GM06990 (cell line): ENCODE measurements around the gene RASL10A.
A peak's percentile ranks its signal among the peaks of the same experiment; 100 is the strongest.

Source experiments
- DNase-seq: peaks from one replicate; pipeline ENCODE4 v3.0.0-alpha.2; 2011; ENCODE audit not compliant: insufficient read length; ENCODE audit errors: extremely low read depth
- H3K27me3 ChIP-seq: replicated peaks from 2 replicates; pipeline ENCODE4 v1.6.0; 2011; ENCODE audit warnings: low read length; ENCODE audit not compliant: control insufficient read depth, insufficient read depth
- H3K36me3 ChIP-seq: 2 replicates; pipeline ENCODE4 v1.5.1; 2011; ENCODE audit warnings: low read length; ENCODE audit not compliant: control insufficient read depth, insufficient read depth
- H3K4me3 ChIP-seq: replicated peaks from 2 replicates; pipeline ENCODE4 v1.5.1; 2011; ENCODE audit warnings: low read depth, mild to moderate bottlenecking, control low read depth, low read length
- TF ChIP-seq, protein P1 (sequence below): IDR thresholded peaks from 2 replicates; pipeline ENCODE4 v1.5.1; 2011; ENCODE audit warnings: low read length, control low read depth, mild to moderate bottlenecking, inconsistent platforms; ENCODE audit not compliant: insufficient read depth, poor library complexity, severe bottlenecking

Gene RASL10A

DNA sequence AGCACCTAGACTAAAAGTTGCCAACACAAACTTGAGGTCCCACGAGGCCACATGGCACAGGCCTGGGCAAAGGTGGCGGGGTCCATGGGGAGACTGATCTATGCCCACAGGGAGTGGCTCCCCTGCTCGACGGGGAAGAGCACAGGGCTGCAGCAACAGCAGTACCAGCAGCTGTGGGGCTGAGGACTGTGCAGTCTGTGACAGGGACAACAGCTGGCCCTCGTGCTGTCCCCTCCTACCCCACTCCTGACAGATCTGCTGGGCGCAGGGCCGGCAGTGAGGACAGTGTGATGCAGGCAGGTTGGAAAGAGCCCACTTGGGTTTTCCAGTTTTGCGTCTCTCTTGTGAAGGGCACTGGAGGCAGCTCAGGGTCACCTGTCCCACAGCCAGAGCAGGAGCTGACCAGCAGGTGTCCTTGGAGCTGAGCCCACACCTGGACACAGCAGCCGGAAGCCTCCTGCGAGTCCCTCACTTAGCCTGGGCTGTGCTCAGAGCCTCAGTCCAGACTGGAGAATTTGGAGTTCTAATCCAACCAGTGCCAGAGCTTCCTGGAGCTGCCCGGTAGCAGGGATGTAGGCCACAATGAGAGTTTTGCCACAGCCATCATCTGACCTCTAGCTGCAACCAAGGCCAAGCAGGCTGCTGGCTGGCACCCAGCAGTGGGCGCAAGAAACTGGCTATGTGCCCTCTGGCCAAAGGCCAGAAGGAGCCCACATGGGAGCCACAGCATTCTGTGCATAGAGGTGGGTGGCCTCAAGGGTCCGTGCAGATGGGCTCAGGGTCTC is 12.6 kb downstream of the RASL10A start:
- H3K27me3 ChIP-seq: no peaks in the 10 kb centered on the region; the same call in 1 of the 2 replicates
- TF ChIP-seq, protein P1, sequence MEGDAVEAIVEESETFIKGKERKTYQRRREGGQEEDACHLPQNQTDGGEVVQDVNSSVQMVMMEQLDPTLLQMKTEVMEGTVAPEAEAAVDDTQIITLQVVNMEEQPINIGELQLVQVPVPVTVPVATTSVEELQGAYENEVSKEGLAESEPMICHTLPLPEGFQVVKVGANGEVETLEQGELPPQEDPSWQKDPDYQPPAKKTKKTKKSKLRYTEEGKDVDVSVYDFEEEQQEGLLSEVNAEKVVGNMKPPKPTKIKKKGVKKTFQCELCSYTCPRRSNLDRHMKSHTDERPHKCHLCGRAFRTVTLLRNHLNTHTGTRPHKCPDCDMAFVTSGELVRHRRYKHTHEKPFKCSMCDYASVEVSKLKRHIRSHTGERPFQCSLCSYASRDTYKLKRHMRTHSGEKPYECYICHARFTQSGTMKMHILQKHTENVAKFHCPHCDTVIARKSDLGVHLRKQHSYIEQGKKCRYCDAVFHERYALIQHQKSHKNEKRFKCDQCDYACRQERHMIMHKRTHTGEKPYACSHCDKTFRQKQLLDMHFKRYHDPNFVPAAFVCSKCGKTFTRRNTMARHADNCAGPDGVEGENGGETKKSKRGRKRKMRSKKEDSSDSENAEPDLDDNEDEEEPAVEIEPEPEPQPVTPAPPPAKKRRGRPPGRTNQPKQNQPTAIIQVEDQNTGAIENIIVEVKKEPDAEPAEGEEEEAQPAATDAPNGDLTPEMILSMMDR: peak; percentile 1
- no peak overlapping the region for H3K4me3 ChIP-seq
- no peak for DNase-seq
- peaks cover 17% of the 10 kb centered on the region for H3K36me3 ChIP-seq

DNA sequence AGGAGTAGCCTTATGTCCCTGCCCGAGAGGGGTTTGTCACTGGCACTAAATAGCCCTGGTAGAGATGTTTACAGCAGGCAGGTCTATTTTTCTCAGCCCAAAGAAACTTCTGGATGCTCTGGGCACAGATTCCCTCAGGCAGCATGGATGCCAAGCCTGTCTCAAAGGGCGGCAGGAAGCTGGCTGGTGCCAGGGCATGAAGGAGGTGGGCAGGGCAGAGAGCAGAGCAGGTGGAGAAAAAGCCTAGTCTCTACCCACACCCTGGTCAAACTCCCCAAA is 13.2 kb downstream of the RASL10A start:
- DNase-seq: no peak
- H3K4me3 ChIP-seq: no peak overlapping the region
- H3K27me3 ChIP-seq: no peaks in the 10 kb centered on the region; the same call in 1 of the 2 replicates
- TF ChIP-seq, protein P1: no peak
- peaks cover 21% of the 10 kb centered on the region for H3K36me3 ChIP-seq

DNA sequence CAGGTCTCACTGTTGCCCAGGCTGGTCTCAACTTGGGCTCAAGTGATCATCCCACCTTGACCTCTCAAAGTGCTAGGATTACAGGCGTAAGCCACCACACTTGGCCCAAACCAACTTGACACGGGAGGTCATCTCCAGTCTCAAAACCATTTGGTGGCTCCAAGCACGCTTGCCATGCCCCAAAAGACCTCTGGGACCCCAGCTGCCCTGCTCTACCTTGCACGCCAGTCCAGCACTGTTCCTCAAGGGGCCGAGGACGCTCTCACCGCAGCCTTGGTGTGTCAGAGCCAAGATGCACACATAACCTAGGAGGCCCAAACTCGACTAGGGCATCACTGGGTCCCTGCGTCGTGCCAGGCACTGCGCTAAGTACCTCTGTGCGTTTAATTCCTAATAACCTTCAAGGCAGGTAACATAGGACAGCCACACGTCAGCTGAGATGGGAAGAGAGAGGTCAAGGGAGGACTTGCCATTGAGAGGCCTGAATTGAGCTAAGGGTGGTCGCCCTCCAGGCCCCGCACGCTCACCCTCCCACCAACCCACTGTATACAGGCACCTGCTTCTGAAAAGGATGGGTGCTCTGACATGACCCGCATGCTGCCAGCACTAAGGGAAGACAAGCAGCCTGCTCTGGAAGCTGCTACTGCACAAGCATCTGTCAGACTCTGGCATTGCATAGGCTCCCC is 13.6 kb downstream of the RASL10A start:
- H3K4me3 ChIP-seq: no peak overlapping the region
- no peaks in the 10 kb centered on the region; the same call in 1 of the 2 replicates for H3K27me3 ChIP-seq
- no peak for DNase-seq
- peaks cover 26% of the 10 kb centered on the region for H3K36me3 ChIP-seq
- TF ChIP-seq, protein P1: no peak

DNA sequence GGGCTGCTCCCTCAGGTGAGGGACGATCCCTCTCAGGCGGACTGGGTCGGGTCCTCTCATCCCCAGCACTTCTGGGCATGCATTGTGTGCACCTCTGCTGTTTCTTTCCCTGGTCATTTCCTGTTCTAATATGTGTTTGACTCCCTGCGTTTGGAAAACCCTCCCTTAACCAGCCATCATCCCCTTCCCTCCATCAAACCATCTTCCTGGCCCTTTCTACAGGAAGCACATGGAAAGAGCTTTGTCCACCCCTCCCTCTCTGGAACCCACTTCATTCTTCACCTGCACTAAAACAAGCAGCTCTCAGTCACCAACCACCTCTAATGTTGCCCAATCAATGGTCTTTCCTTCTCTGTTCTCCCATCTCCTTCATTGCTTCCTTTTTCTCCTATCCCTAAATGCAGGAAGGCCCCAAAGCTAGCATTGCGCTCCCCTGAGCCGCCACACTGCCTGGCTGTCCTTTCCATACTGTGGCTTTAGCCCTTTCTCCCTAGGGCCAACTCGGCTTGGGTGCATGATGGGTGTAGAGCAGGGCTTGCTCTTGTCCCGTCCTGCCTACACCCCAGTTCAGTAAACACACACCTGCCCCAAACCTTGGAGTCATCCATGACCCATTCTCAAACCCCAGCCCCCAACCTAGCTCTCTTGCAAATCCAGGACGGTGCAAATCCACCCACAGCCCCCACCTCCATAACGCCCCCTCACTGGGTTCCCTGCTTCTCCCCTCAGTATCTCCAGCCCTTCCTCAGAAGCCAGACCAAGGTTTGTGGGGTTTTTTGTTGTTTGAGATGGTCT is 14.5 kb downstream of the RASL10A start:
- H3K4me3 ChIP-seq: no peak overlapping the region
- peaks cover 32% of the 10 kb centered on the region for H3K36me3 ChIP-seq
- DNase-seq: no peak
- TF ChIP-seq, protein P1: no peak
- H3K27me3 ChIP-seq: no peaks in the 10 kb centered on the region; the same call in 1 of the 2 replicates

DNA sequence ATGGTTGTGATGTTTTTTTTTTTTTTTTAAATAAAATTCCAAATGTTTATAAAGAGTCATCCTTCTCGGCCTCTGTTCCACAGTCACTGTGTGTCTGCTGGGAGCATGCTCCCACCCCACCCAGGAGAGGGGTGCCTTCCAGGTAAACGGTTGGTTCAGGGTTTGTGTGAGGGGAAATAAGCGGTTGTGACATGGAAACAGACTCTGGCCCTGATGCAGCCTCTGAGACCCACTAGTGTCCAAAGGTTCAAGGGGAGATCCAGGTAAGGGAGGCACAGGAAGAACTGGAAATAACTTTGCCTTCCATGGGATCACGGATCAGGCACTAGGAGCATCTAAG is 15.1 kb downstream of the RASL10A start:
- H3K27me3 ChIP-seq: no peaks in the 10 kb centered on the region
- H3K36me3 ChIP-seq: peaks cover 33% of the 10 kb centered on the region
- TF ChIP-seq, protein P1: no peak
- no peak for DNase-seq
- H3K4me3 ChIP-seq: no peak overlapping the region
